Astrocyte of the cerebellum (primary cell): ENCODE data around the gene PLXNB3.

Experiments
- DNase-seq: peaks from one replicate; pipeline ENCODE4 v3.0.0-alpha.2; 2011; ENCODE audit warnings: low read depth
- H3K4me3 ChIP-seq: 2 replicates; pipeline ENCODE4 v1.5.1; 2011; ENCODE audit warnings: mild to moderate bottlenecking, low read depth, low read length, moderate library complexity
- CTCF ChIP-seq: IDR thresholded peaks from 2 replicates; pipeline ENCODE4 v1.5.1; 2012; ENCODE audit warnings: low read length, low read depth, moderate library complexity, mild to moderate bottlenecking; ENCODE audit errors: missing control alignments
- in situ Hi-C: cut with HindIII; loops from 2 replicates; pipeline ENCODE4 v1.10.0; 2017; ENCODE audit warnings: low sequenced_read_pairs

Gene PLXNB3

GRCh38 chrX:153723351-153724251, 40.4 kb upstream of the PLXNB3 start:
- H3K4me3 ChIP-seq = peak overlapping the region; percentile 61
- DNase-seq = no peak
- in situ Hi-C loops = no loop called here
- peak; percentile 50 for TF ChIP-seq CTCF

- in situ Hi-C loops = no loop called here
- peak within 1 kb of the TSS; percentile 61 for H3K4me3 ChIP-seq
- no peak for TF ChIP-seq CTCF
- peak; percentile 44 for DNase-seq
Observed at GRCh38 chrX:153724252-153725038, 39.6 kb upstream of the PLXNB3 start, which contains the start of the genes ABCD1 and BCAP31. Gene ABCD1 (plus strand): TSS chrX:153724856. CDS start chrX:153725267, 411 bp downstream. Gene BCAP31 (minus strand): TSS chrX:153724387. CDS start chrX:153723244, 1,143 bp downstream.

- H3K4me3 ChIP-seq = peak overlapping the region; percentile 61
- in situ Hi-C loops = no loop called here
- no peak for TF ChIP-seq CTCF
- DNase-seq = no peak
Observed at GRCh38 chrX:153725039-153725831, 38.8 kb upstream of the PLXNB3 start.

- in situ Hi-C loops = no loop called here
- TF ChIP-seq CTCF = no peak
- no peak for DNase-seq
- peak overlapping the region; percentile 15 for H3K4me3 ChIP-seq
Observed at GRCh38 chrX:153725832-153726285, 38.2 kb upstream of the PLXNB3 start.

- H3K4me3 ChIP-seq = peak overlapping the region; percentile 15
- in situ Hi-C loops = no loop called here
- no peak for TF ChIP-seq CTCF
- no peak for DNase-seq
Observed at GRCh38 chrX:153726286-153727122, 37.5 kb upstream of the PLXNB3 start.
